IMR-90 (cell line): ENCODE measurements around the gene ZCCHC14. TPM values are rescaled to one million over a fixed set of nuclear protein-coding genes. Genes with fewer than 3 reads are reported as not detected.

Source experiments
- ATAC-seq: fragments of 200-7000 bp; cut with Tn5 transposase; 2 replicates; pipeline ENCODE4 v1.9.1; 2020; ENCODE audit warnings: low read depth, mild to moderate bottlenecking, moderate library complexity
- BruUV-seq: library from RNA; stranded (reverse); fragments of 400-500 nt; replicated peaks from 2 replicates; lab custom pipeline; 2021; lab: Mats Ljungman, UMichigan
- CTCF ChIA-PET: fragments of 300-600 bp; formaldehyde crosslinking; extraction: SDS; loops from one replicate; lab custom pipeline; 2021; ENCODE audit warnings: antibody characterized with exemption; lab: Yijun Ruan, JAX
- POLR2A ChIA-PET: fragments of 300-600 bp; sonication (Branson Sonifier 250); formaldehyde crosslinking; loops from one replicate; lab custom pipeline; 2022; ENCODE audit warnings: antibody characterized with exemption; ENCODE audit not compliant: unreplicated experiment; lab: Charles Lee
- DNase-seq: peaks from one replicate; pipeline ENCODE4 v3.0.0; 2013
- H2AFZ ChIP-seq: replicated peaks from 2 replicates; pipeline ENCODE3; 2013; ENCODE audit warnings: low read length, mild to moderate bottlenecking; ENCODE audit not compliant: poor library complexity
- H2AK5ac ChIP-seq: 2 replicates; pipeline ENCODE4 v1.6.1; 2013; ENCODE audit warnings: low read depth, low read length, inconsistent platforms
- H2AK9ac ChIP-seq: replicated peaks from 2 replicates; pipeline ENCODE3; 2013; ENCODE audit warnings: mild to moderate bottlenecking, low read depth, low read length, moderate library complexity; ENCODE audit not compliant: poor library complexity
- H2BK120ac ChIP-seq: 2 replicates; pipeline ENCODE4 v1.6.1; 2013; ENCODE audit warnings: low read depth, low read length, inconsistent platforms
- H2BK15ac ChIP-seq: 3 replicates; pipeline ENCODE4 v1.6.1; 2013; ENCODE audit warnings: low read depth, low read length, inconsistent platforms
- H2BK20ac ChIP-seq: 2 replicates; pipeline ENCODE4 v1.6.1; 2013; ENCODE audit warnings: low read depth, mild to moderate bottlenecking, inconsistent platforms, low read length, moderate library complexity
- H2BK5ac ChIP-seq: 2 replicates; pipeline ENCODE4 v1.6.1; 2013; ENCODE audit warnings: mild to moderate bottlenecking, low read depth, low read length, inconsistent platforms; ENCODE audit not compliant: poor library complexity, severe bottlenecking
- H3K14ac ChIP-seq: replicated peaks from 2 replicates; pipeline ENCODE4 v1.6.1; 2013; ENCODE audit warnings: low read depth, low read length, inconsistent platforms
- H3K18ac ChIP-seq: 2 replicates; pipeline ENCODE4 v1.6.1; 2013; ENCODE audit warnings: low read depth, low read length, control low read depth
- H3K23ac ChIP-seq: 2 replicates; pipeline ENCODE4 v1.6.1; 2013; ENCODE audit warnings: low read depth, low read length, inconsistent platforms
- H3K27ac ChIP-seq: 2 replicates; pipeline ENCODE4 v1.5.1; 2013; ENCODE audit warnings: mild to moderate bottlenecking, control low read depth, low read length; ENCODE audit not compliant: insufficient read depth
- H3K27me3 ChIP-seq: 2 replicates; pipeline ENCODE4 v1.6.1; 2013; ENCODE audit warnings: low read length; ENCODE audit not compliant: control insufficient read depth, insufficient read depth
- H3K36me3 ChIP-seq: 2 replicates; pipeline ENCODE4 v1.6.1; 2013; ENCODE audit warnings: low read length, mixed read lengths; ENCODE audit not compliant: control insufficient read depth, insufficient read depth
- H3K4ac ChIP-seq: 2 replicates; pipeline ENCODE4 v1.6.1; 2013; ENCODE audit warnings: low read depth, low read length, inconsistent platforms
- H3K4me1 ChIP-seq: 2 replicates; pipeline ENCODE4 v1.6.1; 2013; ENCODE audit warnings: low read length, mixed read lengths; ENCODE audit not compliant: control insufficient read depth, insufficient read depth
- H3K4me2 ChIP-seq: 2 replicates; pipeline ENCODE4 v1.6.1; 2013; ENCODE audit warnings: low read depth, mild to moderate bottlenecking, control low read depth, low read length, moderate library complexity
- H3K4me3 ChIP-seq: 2 replicates; pipeline ENCODE4 v1.5.1; 2013; ENCODE audit warnings: low read depth, mild to moderate bottlenecking, control low read depth, low read length, moderate library complexity; ENCODE audit not compliant: insufficient read depth
- H3K56ac ChIP-seq: 2 replicates; pipeline ENCODE4 v1.6.1; 2013; ENCODE audit warnings: low read length, inconsistent platforms; ENCODE audit not compliant: insufficient read depth; ENCODE audit errors: extremely low read depth
- H3K79me1 ChIP-seq, 2 experiments: 2 replicates each; pipeline ENCODE4 v1.6.1; 2013; ENCODE audit warnings: low read length in 2 of 2, inconsistent platforms in 1 of 2, low read depth in 1 of 2
- H3K9ac ChIP-seq: 2 replicates; pipeline ENCODE4 v1.6.1; 2013; ENCODE audit warnings: low read depth, low read length, control low read depth
- H3K9me1 ChIP-seq: 2 replicates; pipeline ENCODE4 v1.6.1; 2013; ENCODE audit warnings: low read length, inconsistent platforms; ENCODE audit not compliant: insufficient read depth
- H3K9me3 ChIP-seq: 2 replicates; pipeline ENCODE4 v1.6.1; 2013; ENCODE audit warnings: low read length; ENCODE audit not compliant: control insufficient read depth, insufficient read depth
- H4K20me1 ChIP-seq: 2 replicates; pipeline ENCODE4 v1.6.1; 2013; ENCODE audit warnings: low read length, inconsistent platforms; ENCODE audit not compliant: insufficient read depth
- H4K5ac ChIP-seq: 2 replicates; pipeline ENCODE4 v1.6.1; 2013; ENCODE audit warnings: mild to moderate bottlenecking, low read depth, low read length, control low read depth
- H4K8ac ChIP-seq, 2 experiments: 2 replicates each; pipeline ENCODE4 v1.6.1; 2013; ENCODE audit warnings: low read depth in 2 of 2, low read length in 2 of 2, control low read depth in 1 of 2, inconsistent platforms in 1 of 2
- H4K91ac ChIP-seq: 2 replicates; pipeline ENCODE4 v1.6.1; 2013; ENCODE audit warnings: low read depth, low read length, inconsistent platforms; ENCODE audit not compliant: insufficient read depth
- BHLHE40 ChIP-seq: fragments of 150-350 bp; IDR thresholded peaks from 2 replicates; pipeline ENCODE4 v1.6.1; 2016; ENCODE audit warnings: mild to moderate bottlenecking, low read depth, low read length
- CEBPB ChIP-seq: IDR thresholded peaks from 2 replicates; pipeline ENCODE4 v1.6.1; 2012; ENCODE audit warnings: low read depth, low read length, improper control_type of control experiment
- FOS ChIP-seq: fragments of 150-350 bp; IDR thresholded peaks from 2 replicates; pipeline ENCODE4 v1.6.1; 2016; ENCODE audit warnings: low read depth, low read length
- MAFK ChIP-seq: IDR thresholded peaks from 2 replicates; pipeline ENCODE4 v1.6.1; 2012; ENCODE audit warnings: low read depth, low read length, improper control_type of control experiment
- MAZ ChIP-seq: IDR thresholded peaks from 2 replicates; pipeline ENCODE4 v1.6.1; 2012; ENCODE audit warnings: low read depth, mild to moderate bottlenecking, low read length, improper control_type of control experiment, moderate library complexity, borderline replicate concordance
- MXI1 ChIP-seq: IDR thresholded peaks from 2 replicates; pipeline ENCODE4 v1.6.1; 2012; ENCODE audit warnings: low read depth, mild to moderate bottlenecking, low read length, moderate library complexity, borderline replicate concordance
- NFE2L2 ChIP-seq: fragments of 150-350 bp; IDR thresholded peaks from 2 replicates; pipeline ENCODE4 v1.6.1; 2016; ENCODE audit warnings: low read depth, mild to moderate bottlenecking, low read length
- POLR2A ChIP-seq: IDR thresholded peaks from 2 replicates; pipeline ENCODE4 v1.6.1; 2012; ENCODE audit warnings: mild to moderate bottlenecking, low read depth, low read length
- RAD21 ChIP-seq: IDR thresholded peaks from 2 replicates; pipeline ENCODE4 v1.6.1; 2012; ENCODE audit warnings: low read length, improper control_type of control experiment
- RCOR1 ChIP-seq: IDR thresholded peaks from 2 replicates; pipeline ENCODE4 v1.6.1; 2012; ENCODE audit warnings: mild to moderate bottlenecking, low read length, improper control_type of control experiment; ENCODE audit not compliant: insufficient replicate concordance
- RFX5 ChIP-seq: IDR thresholded peaks from 2 replicates; pipeline ENCODE4 v1.8.0; 2012; ENCODE audit warnings: low read depth, mild to moderate bottlenecking, low read length, moderate library complexity
- SMC3 ChIP-seq: fragments of 150-350 bp; IDR thresholded peaks from 2 replicates; pipeline ENCODE4 v1.6.1; 2016; ENCODE audit warnings: low read depth, mild to moderate bottlenecking, antibody characterized with exemption, low read length, moderate library complexity
- WGBS, 2 experiments: methylation state at CpG; one replicate each; pipeline versions ENCODE4 v1.1.5 to v1.1.7; 2013; ENCODE audit warnings: missing lambda C conversion rate in 2 of 2; ENCODE audit not compliant: insufficient read length in 1 of 2; ENCODE audit errors: extremely low coverage in 2 of 2; 5-methylcytosine and 5-hydroxymethylcytosine counted together
- dilution Hi-C: fragments of 300-500 bp; cut with HindIII; formaldehyde crosslinking; loops from one replicate; pipeline ENCODE4 v1.14.3; 2018; ENCODE audit warnings: low sequenced_read_pairs; ENCODE audit not compliant: unreplicated experiment
- in situ Hi-C: fragments of 300-500 bp; cut with MboI; formaldehyde crosslinking; loops from 3 replicates; pipeline ENCODE4 v1.14.3; 2019; ENCODE audit warnings: low sequenced_read_pairs, inconsistent platforms, mixed read lengths
- intact Hi-C: fragments of 100-400 bp; cut with micrococcal nuclease; formaldehyde crosslinking; loops from 2 replicates; pipeline ENCODE4 v1.10.0; 2022
- polyA plus RNA-seq, 3 experiments: library from polyadenylated mRNA; depleted of rRNA; stranded (reverse); fragments of >200 nt; gene quantifications; 2 replicates each; pipeline ENCODE4 v1.2.3, GENCODE V29; 2012; ENCODE audit warnings: low replicate concordance in 1 of 3
- total RNA-seq: library from RNA; depleted of rRNA; stranded (reverse); fragments of >200 nt; gene quantifications from 2 replicates; pipeline ENCODE4 v1.2.3, GENCODE V29; 2012
- TF ChIP-seq, protein P1 (sequence below): fragments of 150-350 bp; IDR thresholded peaks from 2 replicates; pipeline ENCODE4 v1.6.1; 2017; ENCODE audit warnings: mild to moderate bottlenecking, antibody characterized with exemption, low read length, low read depth
- TF ChIP-seq, protein P2 (sequence below): conservative IDR thresholded peaks from 2 replicates; pipeline ENCODE4 v1.5.1; 2012; ENCODE audit warnings: mild to moderate bottlenecking, low read depth, low read length, improper control_type of control experiment
- TF ChIP-seq, protein P3 (sequence below): fragments of 150-350 bp; IDR thresholded peaks from 2 replicates; pipeline ENCODE4 v1.6.1; 2016; ENCODE audit warnings: low read depth, mild to moderate bottlenecking, low read length, moderate library complexity, borderline replicate concordance

The ZCCHC14 gene
- total and polyA plus RNA-seq, 2 of the 4 experiments (the other 2 are of a cell fraction): 2.5 to 5.3 TPM

DNA sequence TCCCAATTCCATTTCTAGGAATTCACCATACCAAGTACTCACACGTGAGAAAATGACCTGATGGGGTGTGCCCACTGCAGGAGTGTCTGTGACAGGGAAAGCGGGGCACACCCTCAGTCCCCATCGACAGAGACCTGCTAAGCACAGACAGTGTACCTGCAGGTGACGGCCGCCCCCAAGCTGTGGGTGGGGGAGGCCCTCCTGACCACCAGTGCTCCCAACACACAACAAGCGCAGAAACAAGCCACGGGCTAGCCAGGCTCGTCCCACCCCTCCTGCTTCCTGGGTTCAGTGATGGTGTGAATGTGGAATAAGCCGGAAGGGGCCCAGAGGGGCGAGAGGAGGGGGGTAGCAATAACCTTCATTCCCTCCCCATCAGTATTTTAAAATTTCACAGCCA, 31.9 kb downstream of the ZCCHC14 start:
- BruUV-seq: no TSS peak
- H2AFZ ChIP-seq: no peak overlapping the region

More for the DNA sequence above, 31.9 kb downstream of the ZCCHC14 start:
- no peak overlapping the region for H2BK5ac ChIP-seq
- WGBS, 2 experiments: no CpG with 5 or more reads among the region's 10 CpGs
- ATAC-seq (no peak), DNase-seq (no peak)
- CTCF ChIA-PET: interaction anchor here (0.7 kb wide), 1 partner anchor 709 kb away, joined by 4 read pairs; no protein-coding TSS in a partner anchor
- dilution Hi-C loops (no loop called here), in situ Hi-C loops (no loop called here), intact Hi-C loops (no loop called here)
- no peak overlapping the region for H4K91ac ChIP-seq
- H4K8ac ChIP-seq: no peak overlapping the region
- H3K4me2 ChIP-seq: no peak overlapping the region
- H3K9me1 ChIP-seq: peaks cover 28% of the 10 kb centered on the region
- H3K27me3 ChIP-seq: no peaks in the 10 kb centered on the region
- H3K18ac ChIP-seq: no peak overlapping the region
- H3K4me3 ChIP-seq: no peak overlapping the region
- H3K56ac ChIP-seq: no peak overlapping the region
- no peak overlapping the region for H4K5ac ChIP-seq
- H2AK9ac ChIP-seq: no peak overlapping the region
- H3K27ac ChIP-seq: no peak overlapping the region
- H2BK20ac ChIP-seq: no peak overlapping the region
- H3K79me1 ChIP-seq: peaks cover 25 to 63% of the 10 kb centered on the region in 2 experiments
- H3K4ac ChIP-seq: no peak overlapping the region
- peaks cover 29% of the 10 kb centered on the region for H3K4me1 ChIP-seq
- no peak overlapping the region for H2AK5ac ChIP-seq
- peaks cover 14% of the 10 kb centered on the region; the same call in 1 of the 2 replicates for H3K36me3 ChIP-seq
- no peak overlapping the region for H3K14ac ChIP-seq
- no peak overlapping the region for H2BK15ac ChIP-seq
- peaks cover 37% of the 10 kb centered on the region for H4K20me1 ChIP-seq
- H3K23ac ChIP-seq: no peak overlapping the region
- no peak overlapping the region for H2BK120ac ChIP-seq
- H3K9me3 ChIP-seq: no peaks in the 10 kb centered on the region
- POLR2A ChIA-PET: no interaction called here
- no peak overlapping the region for H3K9ac ChIP-seq
- TF ChIP-seq SMC3 (no peak), CEBPB (no peak), RFX5 (no peak), POLR2A (no peak), FOS (no peak), MAZ (no peak), MAFK (no peak), NFE2L2 (no peak), RCOR1 (no peak), BHLHE40 (no peak), RAD21 (no peak), MXI1 (no peak)
- TF ChIP-seq, protein P1, sequence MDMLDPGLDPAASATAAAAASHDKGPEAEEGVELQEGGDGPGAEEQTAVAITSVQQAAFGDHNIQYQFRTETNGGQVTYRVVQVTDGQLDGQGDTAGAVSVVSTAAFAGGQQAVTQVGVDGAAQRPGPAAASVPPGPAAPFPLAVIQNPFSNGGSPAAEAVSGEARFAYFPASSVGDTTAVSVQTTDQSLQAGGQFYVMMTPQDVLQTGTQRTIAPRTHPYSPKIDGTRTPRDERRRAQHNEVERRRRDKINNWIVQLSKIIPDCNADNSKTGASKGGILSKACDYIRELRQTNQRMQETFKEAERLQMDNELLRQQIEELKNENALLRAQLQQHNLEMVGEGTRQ: no peak
- TF ChIP-seq, protein P2, sequence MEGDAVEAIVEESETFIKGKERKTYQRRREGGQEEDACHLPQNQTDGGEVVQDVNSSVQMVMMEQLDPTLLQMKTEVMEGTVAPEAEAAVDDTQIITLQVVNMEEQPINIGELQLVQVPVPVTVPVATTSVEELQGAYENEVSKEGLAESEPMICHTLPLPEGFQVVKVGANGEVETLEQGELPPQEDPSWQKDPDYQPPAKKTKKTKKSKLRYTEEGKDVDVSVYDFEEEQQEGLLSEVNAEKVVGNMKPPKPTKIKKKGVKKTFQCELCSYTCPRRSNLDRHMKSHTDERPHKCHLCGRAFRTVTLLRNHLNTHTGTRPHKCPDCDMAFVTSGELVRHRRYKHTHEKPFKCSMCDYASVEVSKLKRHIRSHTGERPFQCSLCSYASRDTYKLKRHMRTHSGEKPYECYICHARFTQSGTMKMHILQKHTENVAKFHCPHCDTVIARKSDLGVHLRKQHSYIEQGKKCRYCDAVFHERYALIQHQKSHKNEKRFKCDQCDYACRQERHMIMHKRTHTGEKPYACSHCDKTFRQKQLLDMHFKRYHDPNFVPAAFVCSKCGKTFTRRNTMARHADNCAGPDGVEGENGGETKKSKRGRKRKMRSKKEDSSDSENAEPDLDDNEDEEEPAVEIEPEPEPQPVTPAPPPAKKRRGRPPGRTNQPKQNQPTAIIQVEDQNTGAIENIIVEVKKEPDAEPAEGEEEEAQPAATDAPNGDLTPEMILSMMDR: no peak
- TF ChIP-seq, protein P3, sequence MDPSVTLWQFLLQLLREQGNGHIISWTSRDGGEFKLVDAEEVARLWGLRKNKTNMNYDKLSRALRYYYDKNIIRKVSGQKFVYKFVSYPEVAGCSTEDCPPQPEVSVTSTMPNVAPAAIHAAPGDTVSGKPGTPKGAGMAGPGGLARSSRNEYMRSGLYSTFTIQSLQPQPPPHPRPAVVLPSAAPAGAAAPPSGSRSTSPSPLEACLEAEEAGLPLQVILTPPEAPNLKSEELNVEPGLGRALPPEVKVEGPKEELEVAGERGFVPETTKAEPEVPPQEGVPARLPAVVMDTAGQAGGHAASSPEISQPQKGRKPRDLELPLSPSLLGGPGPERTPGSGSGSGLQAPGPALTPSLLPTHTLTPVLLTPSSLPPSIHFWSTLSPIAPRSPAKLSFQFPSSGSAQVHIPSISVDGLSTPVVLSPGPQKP: no peak
